ENCODE data around the gene IQSEC3. TPM values are rescaled to one million over a fixed set of nuclear protein-coding genes. Genes with fewer than 3 reads are reported as not detected.

Gene IQSEC3
- total RNA-seq, 2 experiments from 2014 or later = 0.86 to 1.0 TPM

GRCh38 chr12:219891-220352, 153.4 kb downstream of the IQSEC3 start:
- peaks cover 3% of the 10 kb centered on the region for H3K27me3 Mint-ChIP-seq (ENCODE audit: low read depth)
- DNase-seq = peak; percentile 87
- no peak overlapping the region for H3K27ac Mint-ChIP-seq
- no peaks in the 10 kb centered on the region for H3K36me3 Mint-ChIP-seq (ENCODE audit: low read depth)
- H3K4me3 Mint-ChIP-seq = no peak overlapping the region
- H3K9me3 Mint-ChIP-seq = no peaks in the 10 kb centered on the region
- intact Hi-C loops (cut with micrococcal nuclease) = no loop called here
- no peaks in the 10 kb centered on the region for H3K4me1 Mint-ChIP-seq (ENCODE audit: low read depth)
- CTCF ChIA-PET = interaction anchor here (0.6 to 1.6 kb wide), 9 partner anchors 11 to 182 kb away, joined by 3 to 8 read pairs (median 4); no protein-coding TSS in a partner anchor

- no peak overlapping the region for H3K4me3 Mint-ChIP-seq
- CTCF ChIA-PET = interaction anchor here (0.8 to 1.6 kb wide), 7 partner anchors 11 to 182 kb away, joined by 3 to 8 read pairs (median 4); no protein-coding TSS in a partner anchor
- peaks cover 3% of the 10 kb centered on the region for H3K27me3 Mint-ChIP-seq (ENCODE audit: low read depth)
- no peaks in the 10 kb centered on the region for H3K36me3 Mint-ChIP-seq (ENCODE audit: low read depth)
- no peak for DNase-seq
- H3K9me3 Mint-ChIP-seq = no peaks in the 10 kb centered on the region
- no peak overlapping the region for H3K27ac Mint-ChIP-seq
- intact Hi-C loops (cut with micrococcal nuclease) = no loop called here
- H3K4me1 Mint-ChIP-seq (ENCODE audit: low read depth) = no peaks in the 10 kb centered on the region
These were observed 153.9 kb downstream of the IQSEC3 start for GRCh38 chr12:220491-220890.

- Mint-ChIP-seq H3K27me3 (ENCODE audit: low read depth) (peaks cover 3% of the 10 kb centered on the region), H3K27ac (no peak overlapping the region), H3K4me1 (ENCODE audit: low read depth) (no peaks in the 10 kb centered on the region), H3K9me3 (no peaks in the 10 kb centered on the region), H3K36me3 (ENCODE audit: low read depth) (no peaks in the 10 kb centered on the region), H3K4me3 (no peak overlapping the region)
- intact Hi-C loops (cut with micrococcal nuclease) = no loop called here
- CTCF ChIA-PET = interaction anchor here (1.1 to 1.6 kb wide), 4 partner anchors 9 to 112 kb away, joined by 3 to 5 read pairs (median 4); no protein-coding TSS in a partner anchor
- DNase-seq = no peak
These were observed 154.5 kb downstream of the IQSEC3 start for GRCh38 chr12:220946-221550.

GRCh38 chr12:221736-222135, 155.2 kb downstream of the IQSEC3 start:
- CTCF ChIA-PET = interaction anchor here (1.1 kb wide), 1 partner anchor 10 kb away, joined by 3 read pairs; no protein-coding TSS in a partner anchor
- intact Hi-C loops (cut with micrococcal nuclease) = no loop called here
- no peak overlapping the region for H3K4me3 Mint-ChIP-seq
- H3K27me3 Mint-ChIP-seq (ENCODE audit: low read depth) = no peaks in the 10 kb centered on the region
- no peak for DNase-seq
- no peak overlapping the region for H3K27ac Mint-ChIP-seq
- no peaks in the 10 kb centered on the region for H3K4me1 Mint-ChIP-seq (ENCODE audit: low read depth)
- H3K36me3 Mint-ChIP-seq (ENCODE audit: low read depth) = no peaks in the 10 kb centered on the region
- no peaks in the 10 kb centered on the region for H3K9me3 Mint-ChIP-seq

DNA sequence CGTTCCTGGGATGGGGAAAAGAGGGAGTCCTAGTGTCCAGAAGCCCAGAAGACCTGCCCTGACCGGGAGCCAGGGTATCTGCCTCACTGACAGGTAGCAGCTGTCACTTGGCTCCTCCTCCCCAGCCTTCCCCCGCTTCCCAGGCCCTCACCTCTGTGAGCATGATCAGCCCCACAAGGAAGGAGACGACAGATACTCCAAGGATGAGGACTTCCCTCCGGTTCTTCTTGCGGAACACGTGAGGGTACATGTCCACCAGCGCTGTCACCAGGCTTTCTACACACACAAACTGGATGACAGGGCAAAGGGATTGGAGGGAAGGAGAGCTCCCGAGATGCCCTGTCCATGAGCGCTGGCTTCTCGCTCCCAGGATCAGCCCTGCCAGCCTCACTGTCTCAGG, 157.3 kb downstream of the IQSEC3 start:
- DNase-seq = no peak
- no peaks in the 10 kb centered on the region for H3K9me3 Mint-ChIP-seq
- intact Hi-C loops (cut with micrococcal nuclease) = no loop called here
- H3K4me1 Mint-ChIP-seq (ENCODE audit: low read depth) = no peaks in the 10 kb centered on the region
- H3K36me3 Mint-ChIP-seq (ENCODE audit: low read depth) = no peaks in the 10 kb centered on the region
- H3K27me3 Mint-ChIP-seq (ENCODE audit: low read depth) = no peaks in the 10 kb centered on the region
- no peak overlapping the region for H3K27ac Mint-ChIP-seq
- H3K4me3 Mint-ChIP-seq = no peak overlapping the region
- CTCF ChIA-PET = interaction anchor here (1.0 kb wide), 1 partner anchor 230 kb away, joined by 3 read pairs; no protein-coding TSS in a partner anchor

DNA sequence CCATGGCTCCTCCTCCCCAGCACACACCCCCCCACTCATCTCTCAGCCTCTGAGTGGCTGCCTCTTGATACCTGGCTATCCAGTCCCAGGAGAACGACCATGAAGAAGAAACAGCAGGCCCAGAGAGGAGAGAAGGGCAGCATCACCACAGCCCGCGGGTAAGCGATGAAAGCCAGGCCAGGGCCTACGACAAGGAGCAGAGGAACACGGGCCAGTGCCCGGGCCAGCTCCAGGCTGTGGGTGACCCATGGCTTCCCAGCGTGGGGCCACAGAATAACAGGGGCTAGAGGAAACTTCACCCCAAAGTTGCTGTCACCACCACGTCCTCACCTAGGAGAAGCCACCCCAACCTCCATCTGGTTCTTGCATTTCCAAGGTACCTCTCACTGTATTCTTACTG, 157.8 kb downstream of the IQSEC3 start:
- intact Hi-C loops (cut with micrococcal nuclease) = no loop called here
- DNase-seq = no peak
- CTCF ChIA-PET = interaction anchor here (1.0 kb wide), 1 partner anchor 229 kb away, joined by 3 read pairs; no protein-coding TSS in a partner anchor
- Mint-ChIP-seq H3K36me3 (ENCODE audit: low read depth) (no peaks in the 10 kb centered on the region), H3K27me3 (ENCODE audit: low read depth) (no peaks in the 10 kb centered on the region), H3K27ac (no peak overlapping the region), H3K4me3 (no peak overlapping the region), H3K4me1 (ENCODE audit: low read depth) (no peaks in the 10 kb centered on the region), H3K9me3 (no peaks in the 10 kb centered on the region)

GRCh38 chr12:225012-225411, 158.4 kb downstream of the IQSEC3 start:
- Mint-ChIP-seq H3K9me3 (no peaks in the 10 kb centered on the region), H3K27me3 (ENCODE audit: low read depth) (no peaks in the 10 kb centered on the region), H3K4me3 (no peak overlapping the region), H3K27ac (no peak overlapping the region), H3K4me1 (ENCODE audit: low read depth) (no peaks in the 10 kb centered on the region), H3K36me3 (ENCODE audit: low read depth) (no peaks in the 10 kb centered on the region)
- intact Hi-C loops (cut with micrococcal nuclease) = no loop called here
- CTCF ChIA-PET = interaction anchor here (0.6 kb wide), 1 partner anchor 18 kb away, joined by 4 read pairs; no protein-coding TSS in a partner anchor
- no peak for DNase-seq

- no peaks in the 10 kb centered on the region for H3K27me3 Mint-ChIP-seq (ENCODE audit: low read depth)
- H3K9me3 Mint-ChIP-seq = no peaks in the 10 kb centered on the region
- no peak overlapping the region for H3K4me3 Mint-ChIP-seq
- peak; percentile 2 for DNase-seq
- no peaks in the 10 kb centered on the region for H3K4me1 Mint-ChIP-seq (ENCODE audit: low read depth)
- H3K36me3 Mint-ChIP-seq (ENCODE audit: low read depth) = no peaks in the 10 kb centered on the region
- CTCF ChIA-PET = no interaction called here
- no peak overlapping the region for H3K27ac Mint-ChIP-seq
- intact Hi-C loops (cut with micrococcal nuclease) = no loop called here
These were observed 159.8 kb downstream of the IQSEC3 start for GRCh38 chr12:226401-226800.

GRCh38 chr12:227286-227915, 160.8 kb downstream of the IQSEC3 start:
- Mint-ChIP-seq H3K27ac (no peak overlapping the region), H3K36me3 (ENCODE audit: low read depth) (no peaks in the 10 kb centered on the region), H3K27me3 (ENCODE audit: low read depth) (no peaks in the 10 kb centered on the region), H3K4me1 (ENCODE audit: low read depth) (no peaks in the 10 kb centered on the region), H3K9me3 (no peaks in the 10 kb centered on the region), H3K4me3 (no peak overlapping the region)
- DNase-seq = peak; percentile 2
- intact Hi-C loops (cut with micrococcal nuclease) = no loop called here
- CTCF ChIA-PET = interaction anchor here (0.5 kb wide), 1 partner anchor 123 kb away, joined by 5 read pairs; no protein-coding TSS in a partner anchor

Other genes with a start within 250 kb of the IQSEC3 start
- gene SLC6A12, start 147.4 kb downstream of the IQSEC3 start, total RNA-seq = under 1 TPM in 1 of 2 experiments, not detected in 1; 0.21 TPM
- gene SLC6A13, start 196.1 kb downstream of the IQSEC3 start, total RNA-seq = not detected